Measurements from ENCODE around the gene ADAM29. TPM values are rescaled to one million over a fixed set of nuclear protein-coding genes. Genes with fewer than 3 reads are reported as not detected.

ADAM29 gene
- total and polyA plus RNA-seq, 2 of the 8 experiments (the other 6 are each of a cell fraction or from before 2014, with no cell fraction given), result 0.03 TPM; not detected in 1

DNA sequence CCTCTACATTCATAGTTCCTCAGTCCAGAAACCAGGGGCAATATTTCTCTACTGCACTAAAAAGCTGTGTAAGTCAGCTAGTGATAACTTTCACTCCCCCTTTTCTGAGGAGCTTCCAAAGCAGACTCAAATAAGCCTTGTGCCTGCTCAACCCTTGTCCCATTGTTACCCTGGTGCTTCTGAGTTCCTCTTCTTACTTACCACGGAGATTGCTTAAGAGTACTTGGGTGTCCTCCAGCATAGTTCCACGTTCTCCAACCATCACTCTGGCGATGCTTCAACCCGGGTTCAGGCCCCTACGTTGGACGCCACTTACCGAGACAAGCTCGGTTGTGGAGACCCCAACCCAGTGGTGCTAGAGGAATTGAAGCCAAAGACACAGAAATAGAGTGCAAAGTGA lies 71.6 kb downstream of the ADAM29 start:
- FAIRE-seq (no peak), DNase-seq (ENCODE audit: low read depth in 1 of 2, low spot score in 2 of 2) (no peak)
- CTCF ChIA-PET (ENCODE audit: partially characterized antibody), result no interaction called here
- Histone ChIP-seq H2BK15ac (ENCODE audit: low read length) (no peak overlapping the region), H2BK5ac (ENCODE audit: low read depth, low read length) (no peak overlapping the region), H2AFZ (ENCODE audit: low read length) (no peak overlapping the region), H3K56ac (replicated peaks; ENCODE audit: insufficient read length, low read depth, low read length) (no peak overlapping the region), H3K9me3 (ENCODE audit: insufficient read depth in 2 of 2, low read depth in 1 of 2, low read length in 1 of 2) (peaks cover 8 to 10% of the 10 kb centered on the region in 2 experiments; a peak in 2 of 4 replicates), H2BK20ac (ENCODE audit: low read length) (no peak overlapping the region), H3K36me3 (ENCODE audit: control insufficient read depth in 2 of 4, insufficient read depth in 4 of 4, low read length in 3 of 4) (no peaks in the 10 kb centered on the region; a peak in 1 of 8 replicates), H3K79me1 (ENCODE audit: low read depth, low read length) (no peaks in the 10 kb centered on the region), H2BK12ac (ENCODE audit: low read depth, low read length) (no peak overlapping the region), H4K91ac (replicated peaks; ENCODE audit: insufficient read length, low read length) (no peak overlapping the region), H3K23ac (ENCODE audit: insufficient read length) (no peak overlapping the region), H3K79me2 (ENCODE audit: control insufficient read depth in 1 of 2, insufficient read depth in 2 of 2, low read length in 2 of 2) (no peaks in the 10 kb centered on the region), H4K8ac (ENCODE audit: extremely low read depth, insufficient read depth, low read length) (no peak overlapping the region), H3K27ac (ENCODE audit: low read depth, low read length) (no peak overlapping the region), H3K18ac (ENCODE audit: extremely low read depth, low read length) (no peak overlapping the region), H2BK120ac (replicated peaks; ENCODE audit: low read depth, low read length) (no peak overlapping the region), H3K4me1 (replicated peaks in 1 of 4; ENCODE audit: control insufficient read depth in 3 of 4, insufficient read depth in 4 of 4, low read length in 3 of 4) (no peaks in the 10 kb centered on the region), H3K9ac (replicated peaks in 1 of 4; ENCODE audit: extremely low read depth in 1 of 4, low read depth in 3 of 4, low read length in 3 of 4) (no peak overlapping the region), H3K4me2 (ENCODE audit: insufficient read depth in 1 of 2, low read depth in 2 of 2, low read length in 2 of 2) (no peak overlapping the region), H2AK5ac (ENCODE audit: low read depth, low read length) (no peak overlapping the region), H3K27me3 (replicated peaks in 1 of 4; ENCODE audit: control insufficient read depth in 3 of 4, extremely low read depth in 1 of 4, insufficient read depth in 3 of 4, low read length in 3 of 4) (no peaks in the 10 kb centered on the region), H3K23me2 (ENCODE audit: low read depth, low read length) (no peaks in the 10 kb centered on the region), H4K20me1 (replicated peaks in 1 of 2; ENCODE audit: control insufficient read depth in 1 of 2, insufficient read depth in 2 of 2, low read length in 2 of 2) (no peaks in the 10 kb centered on the region), H4K5ac (ENCODE audit: insufficient read length, low read depth, low read length) (no peak overlapping the region), H3K4ac (replicated peaks; ENCODE audit: insufficient read length, low read depth, low read length) (no peak overlapping the region), H3K4me3 (ENCODE audit: extremely low read depth in 1 of 4, insufficient read depth in 2 of 4, low read depth in 3 of 4, low read length in 4 of 4) (no peak overlapping the region), H3K14ac (ENCODE audit: insufficient read length) (no peak overlapping the region)
- no peak for TF ChIP-seq BCL11A (IDR thresholded peaks at IDR 0.05; ENCODE audit: low read depth in 2 of 2, low read length in 2 of 2)
- 93% methylated on average over 8 of the region's 8 CpGs; no CpG with 5 or more reads in 1 of the 2 experiments for WGBS, 2 experiments (ENCODE audit: extremely low coverage in 1 of 2, insufficient coverage in 1 of 2, insufficient read length in 1 of 2, insufficient replicate concordance in 2 of 2, low coverage in 1 of 2, low lambda C conversion rate in 2 of 2, missing lambda C conversion rate in 1 of 2)
- POLR2A ChIA-PET (ENCODE audit: partially characterized antibody), result no interaction called here

Measured in H1 (cell line).